Measurements from ENCODE around the gene CMA1. TPM values are rescaled to one million over a fixed set of nuclear protein-coding genes. Genes with fewer than 3 reads are reported as not detected.
A peak's percentile ranks its signal among the peaks of the same experiment; 100 is the strongest.
"Not testable (repeated sequence)": the region's sequence is repeated elsewhere in the genome, so short reads cannot be mapped to it uniquely, and the experiment has no call there.

Gene CMA1
- total RNA-seq, 1 donor from 2014 or later, result not detected

DNA sequence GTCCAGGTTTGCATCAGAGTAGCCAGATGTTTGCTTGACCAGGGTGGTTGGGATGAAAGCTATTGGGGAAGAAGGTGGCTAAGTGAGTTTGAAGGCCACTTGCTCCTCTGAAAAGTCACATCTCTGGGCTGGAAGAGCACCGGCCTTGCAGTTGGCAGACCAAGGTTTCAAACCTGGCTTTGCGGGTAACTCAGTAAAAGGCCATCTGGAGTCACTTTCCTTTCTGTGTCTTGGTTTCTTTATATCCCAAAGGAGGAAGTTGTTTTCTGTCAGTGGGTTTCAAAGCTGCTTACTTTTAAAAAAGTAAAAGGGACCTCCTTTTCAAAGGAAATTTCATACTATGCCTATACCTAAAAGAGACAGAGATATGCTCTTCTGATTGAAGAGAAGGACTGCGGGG, 26.2 kb upstream of the CMA1 start:
- Mint-ChIP-seq H3K27me3 (ENCODE audit: unreplicated experiment) (no peaks in the 10 kb centered on the region), H3K36me3 (ENCODE audit: low read depth, unreplicated experiment) (no peaks in the 10 kb centered on the region), H3K4me1 (ENCODE audit: unreplicated experiment) (no peaks in the 10 kb centered on the region), H3K9me3 (ENCODE audit: unreplicated experiment) (no peaks in the 10 kb centered on the region), H3K4me3 (ENCODE audit: unreplicated experiment) (no peak overlapping the region), H3K27ac (ENCODE audit: unreplicated experiment) (no peak overlapping the region)
- no peak for DNase-seq (ENCODE audit: low spot score)
- TF ChIP-seq, protein P1, sequence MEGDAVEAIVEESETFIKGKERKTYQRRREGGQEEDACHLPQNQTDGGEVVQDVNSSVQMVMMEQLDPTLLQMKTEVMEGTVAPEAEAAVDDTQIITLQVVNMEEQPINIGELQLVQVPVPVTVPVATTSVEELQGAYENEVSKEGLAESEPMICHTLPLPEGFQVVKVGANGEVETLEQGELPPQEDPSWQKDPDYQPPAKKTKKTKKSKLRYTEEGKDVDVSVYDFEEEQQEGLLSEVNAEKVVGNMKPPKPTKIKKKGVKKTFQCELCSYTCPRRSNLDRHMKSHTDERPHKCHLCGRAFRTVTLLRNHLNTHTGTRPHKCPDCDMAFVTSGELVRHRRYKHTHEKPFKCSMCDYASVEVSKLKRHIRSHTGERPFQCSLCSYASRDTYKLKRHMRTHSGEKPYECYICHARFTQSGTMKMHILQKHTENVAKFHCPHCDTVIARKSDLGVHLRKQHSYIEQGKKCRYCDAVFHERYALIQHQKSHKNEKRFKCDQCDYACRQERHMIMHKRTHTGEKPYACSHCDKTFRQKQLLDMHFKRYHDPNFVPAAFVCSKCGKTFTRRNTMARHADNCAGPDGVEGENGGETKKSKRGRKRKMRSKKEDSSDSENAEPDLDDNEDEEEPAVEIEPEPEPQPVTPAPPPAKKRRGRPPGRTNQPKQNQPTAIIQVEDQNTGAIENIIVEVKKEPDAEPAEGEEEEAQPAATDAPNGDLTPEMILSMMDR (IDR thresholded peaks at IDR 0.05; ENCODE audit: unreplicated experiment), result no peak

DNA sequence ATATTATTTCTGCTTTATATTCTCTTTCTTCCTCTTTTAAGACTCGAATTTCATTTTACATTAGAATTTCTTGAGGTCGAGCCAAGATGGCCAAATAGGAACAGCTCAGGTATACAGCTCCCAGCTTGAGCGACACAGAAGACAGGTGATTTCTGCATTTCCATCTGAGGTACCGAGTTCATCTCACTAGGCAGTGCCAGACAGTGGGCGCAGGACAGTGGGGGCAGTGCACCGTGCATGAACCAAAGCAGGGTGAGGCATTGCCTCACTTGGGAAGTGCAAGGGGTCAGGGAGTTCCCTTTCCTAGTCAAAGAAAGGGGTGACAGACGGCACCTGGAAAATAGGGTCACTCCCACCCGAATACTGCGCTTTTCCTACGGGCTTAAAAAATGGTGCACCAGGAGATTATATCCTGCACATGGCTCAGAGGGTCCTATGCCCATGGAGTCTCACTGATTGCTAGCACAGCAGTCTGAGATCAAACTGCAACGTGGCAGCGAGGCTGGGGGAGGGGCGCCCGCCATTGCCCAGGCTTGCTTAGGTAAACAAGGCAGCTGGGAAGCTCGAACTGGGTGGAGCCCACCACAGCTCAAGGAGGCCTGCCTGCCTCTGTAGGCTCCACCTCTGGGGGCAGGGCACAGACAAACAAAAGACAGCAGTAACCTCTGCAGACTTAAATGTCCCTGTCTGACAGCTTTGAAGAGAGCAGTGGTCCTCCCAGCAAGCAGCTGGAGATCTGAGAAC, 18.0 kb upstream of the CMA1 start:
- H3K4me3 Mint-ChIP-seq (ENCODE audit: unreplicated experiment); DNase-seq (ENCODE audit: low spot score); H3K27me3 Mint-ChIP-seq (ENCODE audit: unreplicated experiment); H3K9me3 Mint-ChIP-seq (ENCODE audit: unreplicated experiment); H3K27ac Mint-ChIP-seq (ENCODE audit: unreplicated experiment); H3K36me3 Mint-ChIP-seq (ENCODE audit: low read depth, unreplicated experiment); H3K4me1 Mint-ChIP-seq (ENCODE audit: unreplicated experiment): not testable (repeated sequence)

- Mint-ChIP-seq H3K9me3 (ENCODE audit: unreplicated experiment) (no peaks in the 10 kb centered on the region), H3K27ac (ENCODE audit: unreplicated experiment) (no peak overlapping the region), H3K27me3 (ENCODE audit: unreplicated experiment) (peaks cover 3% of the 10 kb centered on the region), H3K4me1 (ENCODE audit: unreplicated experiment) (peaks cover 13% of the 10 kb centered on the region), H3K4me3 (ENCODE audit: unreplicated experiment) (no peak overlapping the region), H3K36me3 (ENCODE audit: low read depth, unreplicated experiment) (no peaks in the 10 kb centered on the region)
- DNase-seq (ENCODE audit: low spot score), result no peak
- TF ChIP-seq, protein P1 (IDR thresholded peaks at IDR 0.05; ENCODE audit: unreplicated experiment), result no peak
These were observed 10.8 kb upstream of the CMA1 start for GRCh38 chr14:24518851-24519250.

GRCh38 chr14:24514209-24514608, 6.1 kb upstream of the CMA1 start:
- Mint-ChIP-seq H3K36me3 (ENCODE audit: low read depth, unreplicated experiment) (no peaks in the 10 kb centered on the region), H3K27me3 (ENCODE audit: unreplicated experiment) (peaks cover 3% of the 10 kb centered on the region), H3K9me3 (ENCODE audit: unreplicated experiment) (no peaks in the 10 kb centered on the region), H3K27ac (ENCODE audit: unreplicated experiment) (no peak overlapping the region), H3K4me1 (ENCODE audit: unreplicated experiment) (peaks cover 13% of the 10 kb centered on the region), H3K4me3 (ENCODE audit: unreplicated experiment) (no peak overlapping the region)
- DNase-seq (ENCODE audit: low spot score), result no peak
- TF ChIP-seq, protein P1 (IDR thresholded peaks at IDR 0.05; ENCODE audit: unreplicated experiment), result no peak

DNA sequence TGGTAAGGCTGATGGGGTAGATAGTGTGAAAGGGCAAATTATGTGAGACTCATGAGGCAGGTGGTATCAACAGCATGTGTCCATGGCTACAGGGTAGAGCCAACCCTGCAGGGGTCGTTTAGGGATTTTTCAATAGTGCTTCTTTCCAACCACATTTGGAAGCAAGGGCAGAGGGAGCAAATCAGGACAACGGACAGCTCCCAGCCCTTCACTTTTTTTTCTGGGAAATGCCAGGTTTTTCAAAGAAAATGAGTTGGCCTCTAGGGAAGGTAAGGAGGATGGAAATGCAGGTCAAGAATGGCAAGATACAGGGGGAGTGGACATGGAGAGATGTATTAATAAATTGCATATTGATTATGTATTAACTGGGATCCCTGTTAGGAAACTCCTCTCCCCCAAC, 4.9 kb upstream of the CMA1 start:
- Mint-ChIP-seq H3K4me3 (ENCODE audit: unreplicated experiment) (no peak overlapping the region), H3K27ac (ENCODE audit: unreplicated experiment) (no peak overlapping the region), H3K36me3 (ENCODE audit: low read depth, unreplicated experiment) (no peaks in the 10 kb centered on the region), H3K4me1 (ENCODE audit: unreplicated experiment) (peaks cover 5% of the 10 kb centered on the region), H3K9me3 (ENCODE audit: unreplicated experiment) (no peaks in the 10 kb centered on the region), H3K27me3 (ENCODE audit: unreplicated experiment) (peaks cover 3% of the 10 kb centered on the region)
- DNase-seq (ENCODE audit: low spot score), result peak; percentile 36
- TF ChIP-seq, protein P1 (IDR thresholded peaks at IDR 0.05; ENCODE audit: unreplicated experiment), result no peak
